Measurements from ENCODE around the gene UBXN10.

Gene UBXN10

GRCh38 chr1:20242890-20243479 lies 57.1 kb downstream of the UBXN10 start:
- TF ChIP-seq, protein P1, sequence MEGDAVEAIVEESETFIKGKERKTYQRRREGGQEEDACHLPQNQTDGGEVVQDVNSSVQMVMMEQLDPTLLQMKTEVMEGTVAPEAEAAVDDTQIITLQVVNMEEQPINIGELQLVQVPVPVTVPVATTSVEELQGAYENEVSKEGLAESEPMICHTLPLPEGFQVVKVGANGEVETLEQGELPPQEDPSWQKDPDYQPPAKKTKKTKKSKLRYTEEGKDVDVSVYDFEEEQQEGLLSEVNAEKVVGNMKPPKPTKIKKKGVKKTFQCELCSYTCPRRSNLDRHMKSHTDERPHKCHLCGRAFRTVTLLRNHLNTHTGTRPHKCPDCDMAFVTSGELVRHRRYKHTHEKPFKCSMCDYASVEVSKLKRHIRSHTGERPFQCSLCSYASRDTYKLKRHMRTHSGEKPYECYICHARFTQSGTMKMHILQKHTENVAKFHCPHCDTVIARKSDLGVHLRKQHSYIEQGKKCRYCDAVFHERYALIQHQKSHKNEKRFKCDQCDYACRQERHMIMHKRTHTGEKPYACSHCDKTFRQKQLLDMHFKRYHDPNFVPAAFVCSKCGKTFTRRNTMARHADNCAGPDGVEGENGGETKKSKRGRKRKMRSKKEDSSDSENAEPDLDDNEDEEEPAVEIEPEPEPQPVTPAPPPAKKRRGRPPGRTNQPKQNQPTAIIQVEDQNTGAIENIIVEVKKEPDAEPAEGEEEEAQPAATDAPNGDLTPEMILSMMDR (IDR thresholded peaks at IDR 0.05) = peak; percentile 25
- TF ChIP-seq ZFX (IDR thresholded peaks at IDR 0.05; ENCODE audit: borderline replicate concordance) = no peak
- no peak overlapping the region for H3K27ac ChIP-seq

All from 22Rv1 (cell line).